CD4-positive, alpha-beta T cell (primary cell): Measurements from ENCODE around the gene CDV3. TPM values are rescaled to one million over a fixed set of nuclear protein-coding genes. Genes with fewer than 3 reads are reported as not detected.

Experiments used
- ATAC-seq: fragments of 200-7000 bp; cut with Tn5 transposase; one replicate; pipeline ENCODE4 v1.10.0; 2022; ENCODE audit warnings: mild to moderate bottlenecking; ENCODE audit not compliant: poor library complexity
- CTCF ChIA-PET: fragments of 350-600 bp; sonication (Branson Sonifier 250); formaldehyde crosslinking; loops from one replicate; lab custom pipeline; 2021; ENCODE audit warnings: antibody characterized with exemption, inconsistent platforms; lab: Charles Lee
- POLR2A ChIA-PET: fragments of 350-600 bp; sonication (Branson Sonifier 250); formaldehyde crosslinking; loops from one replicate; lab custom pipeline; 2021; ENCODE audit warnings: antibody characterized with exemption, inconsistent platforms; lab: Charles Lee
- DNase-seq, 14 experiments: peaks; one replicate each; pipeline ENCODE4 v3.0.0-alpha.2; 2013 to 2020; ENCODE audit warnings: mixed read lengths in 2 of 14
- H3K27ac ChIP-seq, 2 donors: one replicate each; pipeline versions ENCODE4 v1.5.1 to v1.7.0; 2013; ENCODE audit warnings: low read length in 2 of 2, low read depth in 1 of 2, mild to moderate bottlenecking in 1 of 2
- H3K27me3 ChIP-seq, 2 experiments: 1 replicate in 1 of 2; 2 replicates in 1 of 2; pipeline versions ENCODE4 v1.6.1 to v1.7.0; 2013; ENCODE audit warnings: low read length in 2 of 2, control low read depth in 1 of 2, mild to moderate bottlenecking in 1 of 2, moderate library complexity in 1 of 2; ENCODE audit not compliant: insufficient read depth in 2 of 2, control insufficient read depth in 1 of 2
- H3K36me3 ChIP-seq: one replicate; pipeline ENCODE4 v1.6.1; 2013; ENCODE audit warnings: low read length, control low read depth; ENCODE audit not compliant: insufficient read depth
- H3K4me1 ChIP-seq: one replicate; pipeline ENCODE4 v1.6.1; 2013; ENCODE audit warnings: low read length, control low read depth; ENCODE audit not compliant: insufficient read depth
- H3K4me3 ChIP-seq: one replicate; pipeline ENCODE4 v1.5.1; 2013; ENCODE audit warnings: mild to moderate bottlenecking, low read length, moderate library complexity
- H3K9me3 ChIP-seq, 2 experiments: 1 replicate in 1 of 2; 2 replicates in 1 of 2; pipeline versions ENCODE4 v1.6.1 to v1.7.0; 2013; ENCODE audit warnings: low read length in 2 of 2, mild to moderate bottlenecking in 2 of 2, control low read depth in 1 of 2, moderate library complexity in 1 of 2; ENCODE audit not compliant: control insufficient read depth in 1 of 2, insufficient read depth in 1 of 2
- H3K27ac Mint-ChIP-seq: one replicate; pipeline ENCODE4 v1.8.0; 2020; ENCODE audit warnings: mixed read lengths
- H3K27me3 Mint-ChIP-seq: one replicate; pipeline ENCODE4 v1.8.0; 2021; ENCODE audit warnings: mixed read lengths
- H3K36me3 Mint-ChIP-seq: one replicate; pipeline ENCODE4 v1.8.0; 2021; ENCODE audit warnings: low read depth, mixed read lengths
- H3K4me1 Mint-ChIP-seq: one replicate; pipeline ENCODE4 v1.8.0; 2021; ENCODE audit warnings: low read depth, mixed read lengths
- H3K4me3 Mint-ChIP-seq: one replicate; pipeline ENCODE4 v1.8.0; 2020; ENCODE audit warnings: mild to moderate bottlenecking, mixed read lengths
- H3K9me3 Mint-ChIP-seq: one replicate; pipeline ENCODE4 v1.8.0; 2020; ENCODE audit warnings: mixed read lengths
- intact Hi-C, 2 experiments: fragments of 100-400 bp; cut with DNase I in 1 of 2; cut with micrococcal nuclease in 1 of 2; formaldehyde crosslinking; loops; one replicate each; pipeline versions ENCODE4 v1.15.1 to v1.9.0; 2023 to 2025; cut with DNase I, micrococcal nuclease
- total RNA-seq, 174 experiments: library from RNA in 2 of 174; stranded (reverse) in 2 of 174; gene quantifications; one replicate each; pipeline ENCODE4 v1.2.3 and lab custom pipeline; 2021 to 2026
- TF ChIP-seq, protein P1 (sequence below): fragments of 200-600 bp; IDR thresholded peaks from one replicate; pipeline ENCODE4 v1.8.0; 2022; ENCODE audit warnings: antibody characterized with exemption, mild to moderate bottlenecking

CDV3 gene
- total RNA-seq, 2 experiments from 2014 or later: 206 to 228 TPM

DNA sequence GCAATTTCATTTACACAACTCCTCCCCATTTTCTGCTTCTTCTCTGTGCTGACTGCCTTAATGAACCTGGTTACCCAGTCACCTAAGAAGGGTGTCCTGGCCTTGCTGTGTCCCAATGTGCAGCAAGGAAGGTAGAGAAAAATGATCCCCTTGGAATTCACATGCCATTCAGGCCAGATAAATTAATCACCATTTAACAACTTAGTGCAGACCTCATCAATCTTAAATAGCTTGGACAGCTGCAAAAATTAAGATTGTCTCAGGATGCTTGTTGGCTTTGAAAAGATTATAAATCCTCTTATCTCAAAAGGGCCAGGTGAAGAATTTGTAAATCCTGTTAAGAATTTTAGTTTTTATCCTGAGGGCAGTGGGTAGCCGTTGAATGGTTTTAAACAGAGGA is 9.7 kb upstream of the CDV3 start:
- POLR2A ChIA-PET: interaction anchor here (0.6 to 2.7 kb wide), 3 partner anchors 9 to 921 kb away, joined by 3 to 12 read pairs (median 5); partner anchors contain the start of gene CDV3

DNA sequence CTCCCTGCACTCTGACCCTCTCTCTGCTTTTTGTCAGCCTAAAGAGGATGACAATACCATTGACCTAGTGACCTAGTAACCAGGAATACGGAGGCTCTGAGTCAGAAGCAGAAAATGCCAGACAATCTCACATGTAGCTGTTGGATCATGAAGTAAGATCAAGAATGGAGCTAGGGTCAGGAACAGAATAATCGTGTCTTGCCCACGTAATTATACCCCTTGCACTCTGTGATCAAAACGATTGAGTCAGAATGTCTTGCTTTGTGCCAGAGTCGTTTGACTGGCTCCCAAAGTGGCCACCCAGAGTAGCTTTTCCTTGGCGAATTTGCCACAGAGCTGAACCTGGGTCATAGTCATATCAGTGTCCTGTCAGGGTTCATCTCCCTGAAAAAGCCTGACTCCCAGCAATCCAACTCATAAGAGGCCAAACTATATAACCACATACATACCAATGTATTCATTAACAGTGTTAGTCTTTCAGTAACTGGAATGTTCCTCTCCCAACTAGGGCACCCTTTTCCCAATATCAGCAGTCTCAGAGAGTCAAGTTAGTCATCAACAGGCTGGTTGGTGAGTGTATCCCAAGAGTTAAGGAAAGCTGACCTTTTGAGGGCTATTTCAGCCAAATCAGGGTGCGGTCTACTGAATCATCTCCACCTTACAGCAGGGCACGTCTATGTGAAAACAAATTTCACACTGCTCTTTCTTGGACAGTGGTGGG is 5.0 kb upstream of the CDV3 start:
- Mint-ChIP-seq H3K27me3 (no peaks in the 10 kb centered on the region), H3K9me3 (no peaks in the 10 kb centered on the region), H3K4me1 (peaks cover 26% of the 10 kb centered on the region), H3K4me3 (no peak overlapping the region), H3K36me3 (peaks cover 8% of the 10 kb centered on the region), H3K27ac (no peak overlapping the region)
- ChIA-PET CTCF (no interaction called here), POLR2A (no interaction called here)
- Histone ChIP-seq H3K9me3 (no peaks in the 10 kb centered on the region), H3K27me3 (no peaks in the 10 kb centered on the region), H3K4me3 (no peak overlapping the region), H3K4me1 (peaks cover 14% of the 10 kb centered on the region), H3K27ac (no peak overlapping the region), H3K36me3 (no peaks in the 10 kb centered on the region)
- DNase-seq (no peak), ATAC-seq (no peak)
- intact Hi-C loops: loop anchor here in 1 of 2 experiments (5.0 kb wide), 1 partner anchor 141 kb away; no protein-coding TSS in a partner anchor
- TF ChIP-seq, protein P1, sequence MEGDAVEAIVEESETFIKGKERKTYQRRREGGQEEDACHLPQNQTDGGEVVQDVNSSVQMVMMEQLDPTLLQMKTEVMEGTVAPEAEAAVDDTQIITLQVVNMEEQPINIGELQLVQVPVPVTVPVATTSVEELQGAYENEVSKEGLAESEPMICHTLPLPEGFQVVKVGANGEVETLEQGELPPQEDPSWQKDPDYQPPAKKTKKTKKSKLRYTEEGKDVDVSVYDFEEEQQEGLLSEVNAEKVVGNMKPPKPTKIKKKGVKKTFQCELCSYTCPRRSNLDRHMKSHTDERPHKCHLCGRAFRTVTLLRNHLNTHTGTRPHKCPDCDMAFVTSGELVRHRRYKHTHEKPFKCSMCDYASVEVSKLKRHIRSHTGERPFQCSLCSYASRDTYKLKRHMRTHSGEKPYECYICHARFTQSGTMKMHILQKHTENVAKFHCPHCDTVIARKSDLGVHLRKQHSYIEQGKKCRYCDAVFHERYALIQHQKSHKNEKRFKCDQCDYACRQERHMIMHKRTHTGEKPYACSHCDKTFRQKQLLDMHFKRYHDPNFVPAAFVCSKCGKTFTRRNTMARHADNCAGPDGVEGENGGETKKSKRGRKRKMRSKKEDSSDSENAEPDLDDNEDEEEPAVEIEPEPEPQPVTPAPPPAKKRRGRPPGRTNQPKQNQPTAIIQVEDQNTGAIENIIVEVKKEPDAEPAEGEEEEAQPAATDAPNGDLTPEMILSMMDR: no peak

More for the DNA sequence above, 9.7 kb upstream of the CDV3 start:
- Histone ChIP-seq H3K4me3 (no peak overlapping the region), H3K9me3 (peaks cover 0 to under 1% of the 10 kb centered on the region in 2 experiments), H3K27me3 (no peaks in the 10 kb centered on the region), H3K36me3 (no peaks in the 10 kb centered on the region), H3K27ac (no peak overlapping the region), H3K4me1 (no peaks in the 10 kb centered on the region)
- intact Hi-C loops: no loop called here
- no peaks in the 10 kb centered on the region for H3K36me3 Mint-ChIP-seq
- CTCF ChIA-PET: no interaction called here
- TF ChIP-seq, protein P1: no peak
- H3K9me3 Mint-ChIP-seq: no peaks in the 10 kb centered on the region
- no peak for ATAC-seq
- no peak for DNase-seq
- no peaks in the 10 kb centered on the region for H3K4me1 Mint-ChIP-seq
- H3K27ac Mint-ChIP-seq: no peak overlapping the region
- H3K4me3 Mint-ChIP-seq: no peak overlapping the region
- no peaks in the 10 kb centered on the region for H3K27me3 Mint-ChIP-seq

DNA sequence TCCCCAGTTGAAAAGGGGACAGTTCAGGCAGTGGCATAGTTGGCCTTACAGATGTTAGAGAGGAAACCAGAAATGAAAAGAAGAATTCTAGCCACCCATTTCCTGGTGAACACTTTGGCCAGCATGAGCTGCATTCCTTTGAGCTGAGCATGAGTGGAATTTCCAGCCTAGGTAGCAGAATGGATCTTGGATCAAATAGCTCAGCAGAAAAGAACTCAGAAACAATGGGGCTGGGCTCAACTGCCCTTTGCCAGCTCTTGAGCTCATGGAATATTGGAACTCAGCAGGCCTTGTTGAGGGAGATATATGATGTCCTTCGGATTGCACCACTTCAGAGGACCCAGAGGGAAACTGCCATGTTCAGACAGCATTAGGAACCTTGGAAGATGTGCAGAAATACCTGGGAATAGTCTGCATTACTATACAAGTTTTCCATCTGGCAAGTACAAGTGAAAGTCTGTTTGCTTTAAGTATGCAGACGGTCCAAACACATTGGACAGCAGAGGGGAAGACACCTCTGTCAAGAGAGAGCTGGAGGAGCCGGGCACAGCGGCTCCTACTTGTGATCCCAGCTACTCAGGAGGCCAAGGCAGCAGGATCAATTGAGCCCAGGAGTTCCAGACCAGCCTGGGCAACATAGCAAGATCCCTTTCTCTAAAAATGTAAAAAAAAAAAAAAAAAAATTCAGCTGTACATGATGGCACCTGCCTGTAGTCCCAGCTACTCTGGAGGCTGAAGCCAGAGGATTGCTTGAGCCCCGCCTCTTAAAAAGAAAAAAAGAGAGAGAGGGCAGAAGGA is 3.1 kb upstream of the CDV3 start:
- intact Hi-C loops: loop anchor here (5.0 to 10.0 kb wide), 4 partner anchors 63 to 917 kb away; partner anchors contain the start of genes ANAPC13 (in 2 of the 2), CEP63 (in 2 of the 2), ACAD11 (in 1 of the 2) and NPHP3 (in 1 of the 2)
- H3K27ac ChIP-seq: no peak overlapping the region
- peaks cover 19% of the 10 kb centered on the region for H3K36me3 Mint-ChIP-seq
- H3K4me3 ChIP-seq: no peak overlapping the region
- TF ChIP-seq, protein P1: no peak
- no peak for DNase-seq
- no peaks in the 10 kb centered on the region for H3K27me3 ChIP-seq
- peaks cover 2% of the 10 kb centered on the region for H3K36me3 ChIP-seq
- H3K4me1 ChIP-seq: peaks cover 20% of the 10 kb centered on the region
- H3K9me3 ChIP-seq: no peaks in the 10 kb centered on the region
- no peaks in the 10 kb centered on the region for H3K27me3 Mint-ChIP-seq
- peaks cover 36% of the 10 kb centered on the region for H3K4me1 Mint-ChIP-seq
- no peak for ATAC-seq
- peak overlapping the region; percentile 99 for H3K27ac Mint-ChIP-seq
- CTCF ChIA-PET: no interaction called here
- POLR2A ChIA-PET: interaction anchor here (1.0 kb wide), 1 partner anchor 103 kb away, joined by 3 read pairs; no protein-coding TSS in a partner anchor
- H3K4me3 Mint-ChIP-seq: no peak overlapping the region
- H3K9me3 Mint-ChIP-seq: no peaks in the 10 kb centered on the region
